GM20000 (cell line): Measurements from ENCODE around the gene ARIH1.
"Not testable (repeated sequence)": the region's sequence is repeated elsewhere in the genome, so short reads cannot be mapped to it uniquely, and the experiment has no call there.

ENCODE experiments used
- DNase-seq: peaks from one replicate; pipeline ENCODE4 v3.0.0; 2012; ENCODE audit warnings: low spot score
- CTCF ChIP-seq: IDR thresholded peaks from 2 replicates; pipeline ENCODE4 v1.5.1; 2012; ENCODE audit warnings: mild to moderate bottlenecking, control low read depth; ENCODE audit errors: extremely low read depth, missing control alignments

The ARIH1 gene

GRCh38 chr15:72599855-72600464 lies 125.8 kb downstream of the ARIH1 start:
- TF ChIP-seq CTCF, result peak; percentile 63
- peak; percentile 46 for DNase-seq

- DNase-seq, result no peak
- TF ChIP-seq CTCF, result no peak
Measured at GRCh38 chr15:72604794-72605193, 130.7 kb downstream of the ARIH1 start.

- not testable (repeated sequence) for DNase-seq
Measured at GRCh38 chr15:72608084-72608483, 134.0 kb downstream of the ARIH1 start.

GRCh38 chr15:72609862-72610261 lies 135.7 kb downstream of the ARIH1 start:
- DNase-seq, result no peak
- no peak for TF ChIP-seq CTCF

GRCh38 chr15:72612324-72612723 lies 138.2 kb downstream of the ARIH1 start:
- DNase-seq, result not testable (repeated sequence)

GRCh38 chr15:72614810-72615532 lies 140.8 kb downstream of the ARIH1 start:
- TF ChIP-seq CTCF, result no peak
- no peak for DNase-seq

- DNase-seq, result not testable (repeated sequence)
Measured at GRCh38 chr15:72615533-72616233, 141.6 kb downstream of the ARIH1 start.

- no peak for DNase-seq
Measured at GRCh38 chr15:72616491-72617210, 142.5 kb downstream of the ARIH1 start.

GRCh38 chr15:72623854-72624253 lies 149.7 kb downstream of the ARIH1 start:
- DNase-seq, result not testable (repeated sequence)

More at GRCh38 chr15:72616491-72617210, 142.5 kb downstream of the ARIH1 start:
- no peak for TF ChIP-seq CTCF

GRCh38 chr15:72626153-72626552 lies 152.0 kb downstream of the ARIH1 start:
- not testable (repeated sequence) for DNase-seq

GRCh38 chr15:72628249-72629067 lies 154.3 kb downstream of the ARIH1 start:
- DNase-seq, result not testable (repeated sequence)

- not testable (repeated sequence) for DNase-seq
Measured at GRCh38 chr15:72629068-72629570, 155.0 kb downstream of the ARIH1 start.
